Epidermal melanocyte (primary cell): ENCODE data around the gene B3GNT4.
A peak's percentile ranks its signal among the peaks of the same experiment; 100 is the strongest.
"Not testable (repeated sequence)": the region's sequence is repeated elsewhere in the genome, so short reads cannot be mapped to it uniquely, and the experiment has no call there.

Experiments
- DNase-seq: peaks from one replicate; pipeline ENCODE4 v3.0.0; 2011; ENCODE audit warnings: low spot score; ENCODE audit not compliant: insufficient read length

The B3GNT4 gene

DNA sequence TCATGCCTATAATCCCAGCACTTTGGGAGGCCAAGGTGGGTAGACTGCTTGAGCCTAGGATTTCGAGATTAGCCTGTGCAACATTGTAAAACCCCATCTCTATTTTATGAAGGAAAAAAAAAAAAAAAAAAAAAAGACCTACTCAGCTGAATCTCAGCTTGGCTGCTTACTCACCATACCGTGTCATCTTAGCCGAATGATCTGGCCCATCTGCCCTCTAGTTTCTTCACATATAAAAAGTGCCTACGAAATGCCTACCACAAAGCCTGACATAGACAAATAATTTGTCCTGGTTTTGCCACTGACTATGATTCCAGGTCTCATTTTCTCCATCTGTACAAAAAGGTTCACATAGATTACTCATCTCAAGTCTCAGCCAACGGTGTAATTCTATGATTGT, 12.3 kb downstream of the B3GNT4 start:
- DNase-seq = no peak

DNA sequence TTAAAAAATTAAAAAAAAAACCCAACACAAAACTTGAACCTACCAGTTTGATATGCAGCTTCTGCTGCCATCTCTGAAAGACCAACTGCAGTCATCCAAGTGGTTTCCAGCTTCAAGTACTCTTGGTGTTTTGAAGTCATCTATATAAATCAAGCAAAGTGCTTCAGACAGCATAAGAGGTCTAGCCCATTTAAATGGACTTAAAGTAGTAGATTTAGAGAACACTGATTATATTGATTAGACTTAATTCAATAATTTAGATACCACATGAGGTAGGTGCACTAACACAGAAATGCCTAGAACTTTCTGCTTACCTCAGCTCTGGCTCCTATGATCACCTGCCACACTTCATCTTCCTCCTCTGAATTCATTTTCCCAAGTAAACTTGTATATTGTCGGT, 12.9 kb downstream of the B3GNT4 start:
- no peak for DNase-seq

DNA sequence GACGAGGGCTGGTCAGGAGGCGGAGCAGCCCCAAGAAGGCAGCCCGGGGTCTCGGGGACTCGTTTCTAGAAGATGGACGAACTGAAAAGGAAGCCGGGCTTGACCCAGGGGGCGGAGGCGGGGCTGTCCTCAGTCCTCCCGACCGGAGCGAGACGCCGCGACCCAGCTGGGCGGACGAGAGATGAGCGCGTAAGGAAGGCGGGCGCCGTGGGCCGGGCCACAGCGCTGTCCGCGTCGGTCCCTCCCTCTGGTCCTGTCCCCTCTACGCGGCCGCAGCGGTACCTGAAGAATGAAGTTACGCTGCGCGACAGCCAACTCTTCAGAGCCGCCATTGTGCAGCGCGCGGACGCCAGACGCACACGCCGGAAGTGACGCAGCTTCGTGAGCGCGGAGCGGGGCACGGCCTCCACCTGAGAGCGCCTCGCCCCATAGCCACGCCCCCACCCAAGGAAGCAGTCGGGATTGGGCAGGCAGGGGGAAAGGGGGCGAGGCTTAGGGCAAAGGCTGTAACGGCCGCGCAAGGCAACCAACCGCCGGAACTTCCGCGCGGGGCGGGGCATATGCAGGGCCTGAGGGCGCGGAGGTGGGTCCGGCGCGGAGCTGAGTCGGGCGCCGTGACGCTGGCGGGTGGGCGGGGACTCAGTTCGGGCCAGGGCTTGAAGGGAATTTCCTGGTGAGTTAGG, 22.3 kb downstream of the B3GNT4 start, which contains the start of gene DIABLO:
TSS of gene DIABLO (minus strand) at position 370 of the 683 bp plus-strand sequence. CDS start at position 332, 38 bp downstream.
- DNase-seq = peak; percentile 68

DNA sequence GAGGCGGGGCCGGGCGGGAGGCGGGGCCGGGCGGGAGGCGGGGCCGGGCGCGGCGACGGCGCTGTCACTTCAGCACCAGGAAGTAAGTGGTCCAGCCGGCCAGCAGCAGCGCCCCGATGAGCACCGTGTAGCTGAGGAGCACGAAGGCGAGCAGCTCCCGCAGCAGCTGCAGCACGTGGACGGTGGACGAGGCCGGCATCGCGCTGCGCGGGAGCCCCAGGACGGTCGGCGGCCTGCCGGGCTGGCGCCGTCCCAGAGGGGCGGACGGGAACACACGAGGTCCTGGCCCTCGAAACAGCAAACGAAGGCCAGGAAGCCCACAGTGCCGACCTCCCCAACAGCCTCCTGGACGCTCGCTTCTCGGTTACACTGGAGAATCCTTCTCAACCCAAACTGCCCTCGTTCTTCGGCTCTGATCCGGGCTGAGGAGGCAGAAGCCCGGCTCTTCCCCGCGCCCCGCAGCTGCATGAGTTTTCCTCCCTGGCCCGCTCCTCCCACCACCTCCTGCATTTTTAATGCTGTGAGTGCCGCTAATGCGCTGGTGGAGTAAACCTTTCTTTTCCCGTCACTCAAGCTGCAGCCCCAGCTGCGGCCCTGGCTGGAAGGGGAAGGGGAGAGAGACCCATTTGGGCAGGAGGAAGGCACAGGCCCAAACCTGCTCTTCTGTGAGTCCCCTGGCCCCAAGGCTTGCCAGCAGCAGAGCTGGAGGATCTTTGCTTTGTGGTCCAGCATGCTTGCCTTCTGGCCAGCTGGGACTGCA, 23.0 kb downstream of the B3GNT4 start:
- no peak for DNase-seq

DNA sequence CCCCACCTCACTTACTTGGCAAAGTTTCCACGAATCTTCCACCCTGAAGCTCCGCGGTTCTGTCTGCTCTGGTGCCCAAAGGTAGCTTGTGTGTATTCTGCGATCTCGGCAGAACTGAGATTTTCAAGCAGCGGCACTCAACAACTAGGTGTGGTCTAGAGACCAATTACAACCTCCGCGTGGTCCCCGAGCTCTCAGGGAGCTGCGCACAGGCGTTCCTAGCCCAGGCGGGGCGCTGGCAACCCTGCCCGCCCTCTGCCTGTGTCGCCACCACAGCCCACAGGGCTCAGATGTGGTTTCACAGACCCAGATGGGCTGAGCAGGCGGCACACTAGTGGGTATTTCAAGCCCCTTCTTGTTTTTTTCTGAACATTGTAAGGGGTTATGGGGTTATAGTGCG, 23.8 kb downstream of the B3GNT4 start:
- DNase-seq = no peak

DNA sequence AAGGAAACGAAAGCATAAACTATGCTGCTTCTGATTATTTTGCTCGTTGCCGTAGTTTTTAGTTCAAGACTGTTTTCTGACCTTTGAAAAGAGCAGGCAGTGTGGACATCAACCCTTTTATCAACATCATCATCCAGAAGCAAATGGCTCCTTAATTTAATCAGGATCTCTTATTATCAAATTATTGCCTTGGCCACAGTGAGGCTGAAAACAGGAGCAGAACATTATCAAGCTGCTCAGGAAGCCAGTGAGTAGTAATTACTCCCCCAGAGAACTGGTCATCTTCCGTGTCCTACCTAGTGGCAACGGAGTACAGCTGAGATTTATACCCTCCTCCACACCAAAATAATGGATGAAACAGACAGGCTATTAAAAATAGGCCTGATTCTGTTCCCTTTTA, 24.6 kb downstream of the B3GNT4 start:
- no peak for DNase-seq

DNA sequence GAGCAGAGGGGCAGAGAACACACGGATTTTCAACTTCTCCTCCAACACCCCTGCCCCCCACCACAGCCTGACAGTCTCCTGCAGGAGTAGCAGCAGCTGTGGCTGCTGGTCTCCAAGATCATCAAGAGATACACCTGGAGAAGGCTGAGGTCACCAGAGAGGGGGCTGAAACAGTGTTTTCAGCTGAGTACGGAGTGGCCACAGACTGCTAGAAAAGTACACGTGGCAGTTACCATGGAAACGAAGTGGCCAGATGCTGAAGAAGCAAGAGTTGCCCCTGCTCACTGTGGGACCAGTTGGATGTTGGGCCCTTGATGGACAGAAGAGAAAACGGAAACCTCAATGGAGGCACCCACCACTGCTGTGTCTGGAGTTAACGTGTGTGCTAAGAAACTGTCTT, 27.3 kb downstream of the B3GNT4 start:
- no peak for DNase-seq

DNA sequence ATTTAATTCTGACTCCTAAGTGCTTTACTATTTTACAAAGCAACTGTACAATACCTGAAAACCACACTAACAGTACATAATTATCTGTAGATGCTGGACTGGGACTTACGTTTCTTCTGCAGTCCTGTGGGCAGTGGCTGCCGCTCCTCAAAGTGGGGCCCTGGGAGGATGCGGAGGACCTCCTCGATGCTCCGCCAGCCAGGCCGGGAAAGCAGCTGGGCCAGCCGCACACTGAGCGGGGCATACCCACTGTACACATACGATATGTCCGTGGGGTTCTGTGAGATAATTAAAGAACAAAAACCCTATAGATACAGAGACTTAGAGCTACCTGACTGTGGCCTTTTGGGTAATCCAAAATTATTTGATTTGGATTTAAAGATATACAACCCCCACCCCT, 29.2 kb downstream of the B3GNT4 start:
- no peak for DNase-seq

DNA sequence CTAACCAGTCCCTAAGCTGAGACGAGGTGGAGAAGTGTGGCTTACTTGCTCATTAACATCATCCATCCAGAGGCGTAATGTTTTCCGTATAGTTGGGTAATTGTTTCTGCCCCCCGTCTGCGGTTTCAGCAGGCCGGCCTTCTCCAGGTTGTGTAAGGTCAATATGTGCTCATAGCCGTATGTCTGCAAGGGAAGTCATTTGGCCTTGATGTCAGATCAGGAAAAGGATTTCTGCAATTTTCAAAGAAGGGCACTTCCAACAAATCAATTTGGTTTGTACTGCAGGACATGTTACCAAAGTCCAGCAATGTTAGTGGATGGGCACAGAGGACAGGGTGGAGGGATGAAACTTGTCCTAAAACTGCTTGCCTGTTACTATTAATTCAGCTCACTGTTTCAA, 32.2 kb downstream of the B3GNT4 start:
- DNase-seq = no peak

DNA sequence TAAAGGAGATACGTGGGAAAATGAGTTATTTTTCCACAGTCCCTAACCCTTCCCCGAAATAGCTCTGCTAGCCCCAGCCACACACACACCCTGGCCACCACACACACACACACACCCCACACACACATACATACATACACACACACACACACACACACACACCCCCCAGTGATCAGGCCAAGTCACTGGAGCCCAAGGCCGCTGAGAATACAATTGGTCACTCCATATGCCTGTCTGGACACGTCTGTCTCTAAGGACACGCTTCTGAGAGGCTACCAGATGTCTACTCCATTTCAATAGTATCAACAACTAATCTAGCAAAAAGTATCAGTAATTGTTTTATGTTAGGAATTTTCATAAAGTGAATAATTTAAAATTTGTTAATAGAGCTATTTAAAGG, 35.4 kb downstream of the B3GNT4 start:
- DNase-seq = no peak

DNA sequence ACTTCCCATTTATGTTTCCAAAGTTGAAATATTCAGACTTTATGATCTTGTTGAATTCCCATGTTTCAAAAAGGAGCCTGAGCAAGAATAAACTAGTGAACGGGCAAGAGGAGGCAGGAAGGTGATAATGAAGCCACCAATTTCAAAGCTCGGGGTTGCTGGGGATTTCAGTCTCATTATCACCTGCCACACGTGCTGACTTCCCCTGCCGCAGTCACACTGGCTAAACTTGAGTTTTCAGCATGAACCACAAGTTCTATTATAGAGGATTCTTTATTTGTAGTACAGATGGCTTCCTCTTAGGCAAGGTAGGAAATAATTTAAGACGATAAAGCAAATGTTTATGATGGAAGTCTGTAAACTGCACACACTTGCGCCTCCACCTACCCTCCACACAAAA, 40.5 kb downstream of the B3GNT4 start:
- no peak for DNase-seq

DNA sequence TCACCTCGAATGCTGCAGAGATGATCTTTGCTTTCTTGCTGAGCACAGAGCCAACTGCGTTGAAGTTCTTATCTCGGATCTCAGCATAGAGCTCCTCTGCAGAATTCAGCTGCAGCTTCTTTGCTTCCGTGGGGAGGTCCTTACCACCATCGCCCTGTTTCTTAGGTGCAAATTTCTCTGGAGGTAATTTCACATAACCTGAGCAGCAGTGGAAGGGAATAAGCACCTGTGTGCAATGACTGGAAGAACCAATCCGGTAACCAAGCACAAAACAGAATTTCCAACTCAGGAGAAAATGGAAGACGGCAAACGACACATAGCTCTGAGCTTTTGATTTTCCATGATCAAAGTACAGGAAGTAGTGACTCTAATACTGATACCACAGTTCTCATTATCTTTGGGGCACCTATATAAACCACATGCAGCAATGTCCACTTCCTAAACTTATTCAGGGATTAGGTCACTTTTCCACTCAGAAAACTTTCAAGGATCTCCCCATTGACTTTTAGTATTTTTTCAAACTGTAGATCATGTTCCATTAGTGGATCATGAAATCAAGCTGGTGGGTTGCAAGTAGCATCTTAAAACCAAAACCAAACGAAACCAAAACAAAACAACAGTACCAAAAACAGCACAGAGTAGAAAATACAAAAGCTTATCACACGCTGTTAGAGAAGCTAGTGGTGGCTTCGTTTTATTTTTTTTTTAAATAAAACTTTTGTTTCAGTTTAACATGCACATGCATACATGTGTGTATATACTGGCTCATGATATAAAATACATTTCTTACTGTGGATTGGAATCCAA, 41.3 kb downstream of the B3GNT4 start:
- DNase-seq = no peak

DNA sequence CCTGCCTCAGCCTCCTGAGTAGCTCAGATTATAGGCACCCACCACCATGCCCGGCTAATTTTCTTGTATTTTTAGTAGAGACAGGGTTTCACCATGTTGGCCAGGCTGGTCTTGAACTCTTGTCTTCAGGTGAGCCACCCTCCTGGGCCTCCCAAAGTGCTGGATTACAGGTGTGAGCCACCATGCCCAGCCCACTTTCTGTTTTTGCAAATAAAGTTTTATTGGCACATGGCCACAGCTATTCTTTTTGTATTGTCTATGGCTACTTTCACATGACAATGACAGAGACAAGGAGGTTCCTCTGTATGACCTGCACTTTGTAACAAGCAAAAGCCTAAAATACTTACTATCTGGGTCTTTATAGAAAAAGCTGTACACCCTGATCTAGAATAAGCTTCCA, 42.0 kb downstream of the B3GNT4 start:
- no peak for DNase-seq

DNA sequence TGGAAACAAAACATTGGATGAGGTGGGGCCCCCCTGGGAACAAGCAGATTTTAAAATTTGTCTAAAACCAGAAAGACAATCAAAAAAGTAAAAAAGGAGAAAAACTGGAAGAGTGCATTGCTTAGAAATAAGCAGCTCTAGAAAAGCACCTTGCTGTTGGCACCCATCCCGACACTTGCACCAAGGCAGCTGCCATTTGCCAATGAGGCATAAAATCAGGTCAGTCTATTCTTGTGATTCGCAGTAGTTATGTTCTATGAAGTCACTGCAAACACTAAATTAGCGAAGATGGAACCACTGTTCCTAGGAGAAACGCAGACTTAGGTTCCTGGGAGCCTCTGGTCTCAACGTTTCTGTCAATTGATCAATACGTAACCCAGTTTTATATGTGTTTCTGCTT, 46.5 kb downstream of the B3GNT4 start:
- no peak for DNase-seq

DNA sequence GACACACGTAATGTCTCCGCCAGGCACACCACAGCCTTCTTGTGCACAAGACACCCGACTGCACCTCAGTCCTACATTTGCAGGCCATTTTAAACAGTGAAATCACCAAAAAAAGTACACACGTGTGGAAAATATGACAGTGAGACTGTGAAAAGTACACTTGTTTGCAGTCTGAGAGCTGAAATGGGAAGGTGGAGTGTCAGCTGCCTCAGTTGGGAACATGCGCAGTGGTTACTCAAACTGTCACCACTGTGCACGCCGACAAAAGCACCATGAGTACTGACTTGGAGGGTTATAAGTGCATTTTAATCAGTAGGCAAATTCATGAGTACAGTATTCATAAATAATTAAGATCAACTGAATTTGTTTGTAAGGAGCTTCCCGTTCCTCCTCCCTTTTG, 47.0 kb downstream of the B3GNT4 start:
- no peak for DNase-seq

DNA sequence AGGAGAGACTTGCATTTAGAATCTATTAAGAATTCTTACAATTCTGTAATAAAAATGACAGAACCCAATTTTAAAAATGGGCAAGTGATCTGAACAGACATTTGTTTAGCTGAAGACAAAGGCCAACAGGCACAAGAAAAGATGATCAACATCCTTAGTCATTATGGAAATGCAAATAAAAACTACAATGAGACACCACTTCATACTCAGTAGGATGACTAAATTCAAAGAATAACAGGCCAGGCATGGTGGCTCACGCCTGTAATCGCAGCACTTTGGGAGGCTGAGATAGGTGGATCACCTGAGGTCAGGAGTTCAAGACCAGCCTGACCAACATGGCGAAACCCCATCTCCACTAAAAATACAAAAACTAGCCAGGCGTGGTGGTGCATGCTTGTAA, 55.0 kb downstream of the B3GNT4 start:
- DNase-seq = not testable (repeated sequence)
